GM19324 (cell line): ENCODE data around the gene SLC5A7.

ENCODE experiments used
- ATAC-seq: cut with Tn5 transposase; IDR thresholded peaks from one replicate; pipeline ENCODE4 v1.9.1; 2021; ENCODE audit warnings: mild to moderate bottlenecking, moderate library complexity; ENCODE audit not compliant: unreplicated experiment, low FRiP score

The SLC5A7 gene

DNA sequence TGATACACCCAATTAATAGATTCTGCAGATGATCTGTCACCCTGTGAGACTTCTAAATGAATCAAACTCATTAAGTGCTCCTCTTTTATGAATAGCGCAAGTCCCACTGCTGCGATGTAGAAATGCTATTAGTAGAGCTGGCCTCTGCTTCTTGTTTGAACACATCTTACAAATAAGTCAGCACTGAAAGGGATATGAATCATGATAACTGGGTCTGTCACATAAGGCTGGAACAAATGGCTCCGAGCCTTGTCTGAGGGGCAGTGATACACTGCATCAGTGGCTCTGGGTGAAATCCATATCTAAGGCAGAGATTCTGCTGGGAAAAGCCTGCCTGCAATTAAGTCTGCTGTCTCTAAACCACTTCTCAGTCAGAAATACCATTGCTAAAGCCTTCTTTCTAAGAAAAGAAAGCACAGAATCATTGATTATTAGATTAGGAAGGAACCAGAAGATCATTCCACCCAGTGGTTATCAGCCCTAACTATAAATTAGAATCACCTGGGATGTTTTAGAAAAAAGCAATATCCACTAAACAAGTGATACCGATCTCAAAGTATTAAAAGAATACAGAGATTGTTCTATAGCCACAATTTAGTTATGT lies 75.2 kb downstream of the SLC5A7 start:
- ATAC-seq: no peak
